D721Med (cell line): ENCODE measurements around the gene LRRC66.

Source experiments
- DNase-seq: peaks from one replicate; pipeline ENCODE4 v3.0.0; 2011; ENCODE audit warnings: low spot score; ENCODE audit not compliant: insufficient read length
- FAIRE-seq: peaks from 2 replicates; lab custom pipeline; 2011; peaks lifted over from hg19 to GRCh38; lab: Jason Lieb, UNC
- CTCF ChIP-seq: IDR thresholded peaks from 2 replicates; pipeline ENCODE4 v1.5.1; 2012; ENCODE audit warnings: mild to moderate bottlenecking, control low read depth; ENCODE audit not compliant: insufficient read depth; ENCODE audit errors: missing control alignments

LRRC66 gene

GRCh38 chr4:51999250-51999649, 20.9 kb downstream of the LRRC66 start:
- DNase-seq (no peak), FAIRE-seq (no peak)
- TF ChIP-seq CTCF, result no peak

- TF ChIP-seq CTCF, result no peak
- no peak for DNase-seq
- FAIRE-seq, result no peak
These were observed 21.3 kb downstream of the LRRC66 start for GRCh38 chr4:51998837-51999236.

GRCh38 chr4:51997647-51998046, 22.5 kb downstream of the LRRC66 start:
- no peak for TF ChIP-seq CTCF
- FAIRE-seq, result no peak

GRCh38 chr4:51995647-51996220, 24.4 kb downstream of the LRRC66 start:
- TF ChIP-seq CTCF, result no peak
- no peak for FAIRE-seq
- DNase-seq, result no peak

More at GRCh38 chr4:51997647-51998046, 22.5 kb downstream of the LRRC66 start:
- no peak for DNase-seq

GRCh38 chr4:51965862-51966261, 54.3 kb downstream of the LRRC66 start:
- DNase-seq (no peak), FAIRE-seq (no peak)
- no peak for TF ChIP-seq CTCF

GRCh38 chr4:51963841-51964517, 56.2 kb downstream of the LRRC66 start:
- FAIRE-seq (no peak), DNase-seq (no peak)
- no peak for TF ChIP-seq CTCF

- no peak for DNase-seq
- FAIRE-seq, result no peak
- TF ChIP-seq CTCF, result no peak
These were observed 59.7 kb downstream of the LRRC66 start for GRCh38 chr4:51960486-51960885.
